NCI-H1105 treated with DMSO at 0.1 percent for 48 hours (cell line): ENCODE data around the gene WDR86.

Experiments used
- DNase-seq: peaks from one replicate; lab custom pipeline; 2025; lab: John Stamatoyannopoulos, UW

Gene WDR86

GRCh38 chr7:151406051-151406875 lies 3.6 kb downstream of the WDR86 start:
- no peak for DNase-seq

- DNase-seq = no peak
Measured at GRCh38 chr7:151405588-151405987, 4.2 kb downstream of the WDR86 start.

GRCh38 chr7:151405056-151405455 lies 4.8 kb downstream of the WDR86 start:
- DNase-seq = no peak

- no peak for DNase-seq
Measured at GRCh38 chr7:151404216-151405011, 5.4 kb downstream of the WDR86 start.

- DNase-seq = no peak
Measured at GRCh38 chr7:151403764-151404163, 6.1 kb downstream of the WDR86 start.

GRCh38 chr7:151402029-151402835 lies 7.6 kb downstream of the WDR86 start:
- DNase-seq = no peak

GRCh38 chr7:151400626-151401315 lies 9.1 kb downstream of the WDR86 start:
- DNase-seq = no peak

- no peak for DNase-seq
Measured at GRCh38 chr7:151399906-151400305, 9.9 kb downstream of the WDR86 start.

GRCh38 chr7:151399305-151399601 lies 10.6 kb downstream of the WDR86 start:
- DNase-seq = no peak

- DNase-seq = no peak
Measured at GRCh38 chr7:151398446-151399304, 11.2 kb downstream of the WDR86 start.

- DNase-seq = no peak
Measured at GRCh38 chr7:151397026-151397425, 12.8 kb downstream of the WDR86 start.

GRCh38 chr7:151396328-151396970 lies 13.4 kb downstream of the WDR86 start:
- DNase-seq = no peak

- DNase-seq = no peak
Measured at GRCh38 chr7:151395036-151395367, 14.8 kb downstream of the WDR86 start.

GRCh38 chr7:151394076-151395035 lies 15.5 kb downstream of the WDR86 start:
- DNase-seq = no peak

GRCh38 chr7:151393031-151393977 lies 16.5 kb downstream of the WDR86 start:
- no peak for DNase-seq

- no peak for DNase-seq
Measured at GRCh38 chr7:151392426-151392825, 17.4 kb downstream of the WDR86 start.

- DNase-seq = no peak
Measured at GRCh38 chr7:151392002-151392401, 17.8 kb downstream of the WDR86 start.

- no peak for DNase-seq
Measured at GRCh38 chr7:151391358-151391730, 18.5 kb downstream of the WDR86 start.
